GM18867 (cell line): ENCODE measurements around the gene CEP290.

Source experiments
- ATAC-seq: cut with Tn5 transposase; IDR thresholded peaks from one replicate; pipeline ENCODE4 v1.9.1; 2021; ENCODE audit warnings: mild to moderate bottlenecking, moderate library complexity; ENCODE audit not compliant: unreplicated experiment

CEP290 gene, protein sequence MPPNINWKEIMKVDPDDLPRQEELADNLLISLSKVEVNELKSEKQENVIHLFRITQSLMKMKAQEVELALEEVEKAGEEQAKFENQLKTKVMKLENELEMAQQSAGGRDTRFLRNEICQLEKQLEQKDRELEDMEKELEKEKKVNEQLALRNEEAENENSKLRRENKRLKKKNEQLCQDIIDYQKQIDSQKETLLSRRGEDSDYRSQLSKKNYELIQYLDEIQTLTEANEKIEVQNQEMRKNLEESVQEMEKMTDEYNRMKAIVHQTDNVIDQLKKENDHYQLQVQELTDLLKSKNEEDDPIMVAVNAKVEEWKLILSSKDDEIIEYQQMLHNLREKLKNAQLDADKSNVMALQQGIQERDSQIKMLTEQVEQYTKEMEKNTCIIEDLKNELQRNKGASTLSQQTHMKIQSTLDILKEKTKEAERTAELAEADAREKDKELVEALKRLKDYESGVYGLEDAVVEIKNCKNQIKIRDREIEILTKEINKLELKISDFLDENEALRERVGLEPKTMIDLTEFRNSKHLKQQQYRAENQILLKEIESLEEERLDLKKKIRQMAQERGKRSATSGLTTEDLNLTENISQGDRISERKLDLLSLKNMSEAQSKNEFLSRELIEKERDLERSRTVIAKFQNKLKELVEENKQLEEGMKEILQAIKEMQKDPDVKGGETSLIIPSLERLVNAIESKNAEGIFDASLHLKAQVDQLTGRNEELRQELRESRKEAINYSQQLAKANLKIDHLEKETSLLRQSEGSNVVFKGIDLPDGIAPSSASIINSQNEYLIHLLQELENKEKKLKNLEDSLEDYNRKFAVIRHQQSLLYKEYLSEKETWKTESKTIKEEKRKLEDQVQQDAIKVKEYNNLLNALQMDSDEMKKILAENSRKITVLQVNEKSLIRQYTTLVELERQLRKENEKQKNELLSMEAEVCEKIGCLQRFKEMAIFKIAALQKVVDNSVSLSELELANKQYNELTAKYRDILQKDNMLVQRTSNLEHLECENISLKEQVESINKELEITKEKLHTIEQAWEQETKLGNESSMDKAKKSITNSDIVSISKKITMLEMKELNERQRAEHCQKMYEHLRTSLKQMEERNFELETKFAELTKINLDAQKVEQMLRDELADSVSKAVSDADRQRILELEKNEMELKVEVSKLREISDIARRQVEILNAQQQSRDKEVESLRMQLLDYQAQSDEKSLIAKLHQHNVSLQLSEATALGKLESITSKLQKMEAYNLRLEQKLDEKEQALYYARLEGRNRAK (N-terminal part only)

GRCh38 chr12:88141774-88142609, at the start of gene CEP290, which contains the start of gene TMTC3:
Gene CEP290 (minus strand): TSS chr12:88142088. CDS start chr12:88141307, 781 bp downstream.
Gene TMTC3 (plus strand): TSS chr12:88142307. CDS start chr12:88148316, 6,009 bp downstream.
- ATAC-seq = peak; percentile 96

- no peak for ATAC-seq
Observed at GRCh38 chr12:88188180-88188579, 46.3 kb upstream of the CEP290 start.

GRCh38 chr12:88187571-88187970, 45.7 kb upstream of the CEP290 start:
- no peak for ATAC-seq

- peak; percentile 80 for ATAC-seq
Observed at GRCh38 chr12:88185988-88186387, 44.1 kb upstream of the CEP290 start.

DNA sequence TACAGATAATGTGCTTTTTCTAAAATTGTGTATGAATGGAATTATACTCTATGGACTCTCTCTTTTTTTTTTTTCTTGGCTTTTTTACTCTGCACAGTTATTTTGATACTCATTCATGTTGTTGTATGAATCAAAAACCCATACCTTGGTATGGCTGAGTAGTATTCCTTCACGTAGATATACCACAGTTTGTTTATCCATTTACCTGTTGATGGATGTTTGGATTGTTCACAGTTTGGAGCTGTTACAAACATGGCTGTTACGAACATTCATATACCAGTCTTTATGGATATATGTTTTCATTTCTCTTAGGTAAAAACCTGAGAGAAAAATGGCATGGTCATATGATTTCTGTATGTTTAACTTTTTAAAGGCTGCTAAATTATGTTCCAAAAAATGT, 43.4 kb upstream of the CEP290 start:
- ATAC-seq = no peak

DNA sequence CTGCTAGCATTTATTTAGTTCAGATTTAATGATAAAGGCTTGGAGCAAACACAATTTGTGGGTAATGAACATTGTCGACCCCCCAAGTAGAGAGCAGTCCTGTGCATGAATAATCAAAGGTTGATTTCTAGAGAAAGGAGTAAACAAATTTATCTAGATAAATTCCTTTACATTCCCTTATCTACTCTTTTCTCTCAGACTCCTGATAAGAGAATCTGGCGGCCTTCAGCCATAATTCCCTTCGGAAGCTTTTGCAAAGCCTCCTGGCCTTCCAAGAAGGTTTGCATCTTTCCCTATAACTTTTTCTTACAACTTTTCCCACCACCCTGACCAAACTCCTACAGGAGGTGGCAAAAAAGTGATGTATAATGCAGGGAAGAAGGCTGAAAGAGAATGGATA, 42.3 kb upstream of the CEP290 start:
- ATAC-seq = no peak

- ATAC-seq = no peak
Observed at GRCh38 chr12:88182416-88182815, 40.5 kb upstream of the CEP290 start.

GRCh38 chr12:88181881-88182280, 40.0 kb upstream of the CEP290 start:
- ATAC-seq = no peak

GRCh38 chr12:88179436-88180014, 37.6 kb upstream of the CEP290 start:
- no peak for ATAC-seq

DNA sequence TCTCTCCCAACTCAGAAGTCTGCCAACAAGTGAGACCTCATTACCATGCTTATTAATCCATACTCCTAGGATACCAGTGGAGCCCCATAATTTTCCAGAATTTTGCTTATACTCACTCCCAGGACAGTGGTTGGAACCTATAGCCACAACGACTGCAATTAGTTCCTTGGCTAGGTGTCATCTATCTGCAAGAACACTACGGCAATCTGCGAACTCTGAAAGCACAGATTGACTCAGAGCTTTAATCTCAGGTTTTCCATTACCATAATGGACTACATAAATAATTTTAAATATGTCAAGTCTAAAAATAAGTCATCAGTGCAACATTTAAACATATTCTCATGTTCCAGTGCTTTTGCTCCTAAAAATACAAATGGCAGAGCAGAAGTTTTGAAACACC, 33.7 kb upstream of the CEP290 start:
- ATAC-seq = no peak

GRCh38 chr12:88172844-88173407, 31.0 kb upstream of the CEP290 start:
- ATAC-seq = no peak

DNA sequence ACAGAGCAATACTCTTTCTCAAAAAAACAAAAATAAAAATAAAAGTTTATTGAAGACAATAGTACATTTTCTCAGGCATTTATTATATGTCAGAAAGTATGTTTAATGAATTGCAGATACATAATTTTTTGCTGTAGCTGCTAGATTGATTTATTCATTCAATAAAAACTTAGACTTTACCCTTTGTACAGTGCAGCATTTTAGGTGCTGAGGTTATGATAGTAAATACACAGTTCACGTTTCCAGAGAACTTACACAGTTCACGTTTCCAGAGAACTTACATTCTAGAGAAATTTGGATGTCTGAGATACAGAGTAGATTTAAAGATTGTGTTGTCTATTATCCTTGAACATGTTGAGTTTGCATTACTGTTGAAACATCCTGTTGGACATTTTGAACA, 25.5 kb upstream of the CEP290 start:
- no peak for ATAC-seq

GRCh38 chr12:88166179-88166578, 24.3 kb upstream of the CEP290 start:
- ATAC-seq = no peak

DNA sequence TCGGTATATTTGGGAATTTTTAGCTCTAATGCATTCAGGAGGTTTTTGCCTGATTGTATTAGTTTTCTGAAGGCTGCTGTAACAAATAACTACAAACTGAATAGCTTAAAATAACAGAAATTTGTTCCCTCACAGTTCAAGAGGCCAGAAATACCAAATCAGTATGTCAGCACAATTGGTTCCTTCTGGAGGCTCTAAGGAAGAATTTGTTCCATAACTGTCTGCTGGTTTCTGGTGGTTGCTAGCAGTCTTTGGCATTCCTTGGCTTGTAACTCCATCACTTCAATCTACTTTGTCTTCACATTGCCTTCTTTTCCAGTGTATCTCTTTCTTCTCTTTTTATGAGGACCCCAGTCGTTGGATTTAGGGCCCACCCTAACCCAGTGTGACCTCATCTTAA, 21.5 kb upstream of the CEP290 start:
- no peak for ATAC-seq

GRCh38 chr12:88156075-88156654, 14.3 kb upstream of the CEP290 start:
- no peak for ATAC-seq

GRCh38 chr12:88153959-88154358, 12.1 kb upstream of the CEP290 start:
- ATAC-seq = no peak

GRCh38 chr12:88150063-88150462, 8.2 kb upstream of the CEP290 start:
- no peak for ATAC-seq

- ATAC-seq = no peak
Observed at GRCh38 chr12:88145567-88146505, 3.9 kb upstream of the CEP290 start.
